Activated naive CD8-positive, alpha-beta T cell treated with anti-CD3 and anti-CD28 coated beads, Interleukin-2, amount 50 U/mL, for 16 hours (primary cell): Measurements from ENCODE around the gene FANCD2.
A peak's percentile ranks its signal among the peaks of the same experiment; 100 is the strongest.
"Not testable (repeated sequence)": the region's sequence is repeated elsewhere in the genome, so short reads cannot be mapped to it uniquely, and the experiment has no call there.

Experiments
- DNase-seq: peaks from one replicate; pipeline ENCODE4 v3.0.0-alpha.2; 2020; ENCODE audit warnings: low read depth, low spot score

FANCD2 gene

DNA sequence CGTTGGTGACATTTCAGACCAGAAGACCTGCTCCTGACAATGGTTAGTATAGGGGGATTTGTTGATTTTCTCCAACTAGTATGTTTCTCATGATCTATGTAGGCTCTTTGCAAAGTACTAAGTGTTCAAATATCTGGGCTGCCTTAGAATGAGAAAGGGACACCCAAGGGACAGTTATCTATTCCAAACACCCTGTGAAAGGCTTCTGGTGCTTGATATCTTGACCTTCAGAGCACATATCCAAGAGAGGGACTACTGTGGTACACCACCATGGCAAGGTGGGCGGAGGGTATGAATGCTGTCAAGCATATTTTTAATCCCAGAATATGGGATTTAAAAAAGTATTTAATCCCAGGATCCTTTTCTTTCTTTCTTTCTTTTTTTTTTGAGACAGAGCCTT, 80.7 kb downstream of the FANCD2 start:
- DNase-seq = no peak

DNA sequence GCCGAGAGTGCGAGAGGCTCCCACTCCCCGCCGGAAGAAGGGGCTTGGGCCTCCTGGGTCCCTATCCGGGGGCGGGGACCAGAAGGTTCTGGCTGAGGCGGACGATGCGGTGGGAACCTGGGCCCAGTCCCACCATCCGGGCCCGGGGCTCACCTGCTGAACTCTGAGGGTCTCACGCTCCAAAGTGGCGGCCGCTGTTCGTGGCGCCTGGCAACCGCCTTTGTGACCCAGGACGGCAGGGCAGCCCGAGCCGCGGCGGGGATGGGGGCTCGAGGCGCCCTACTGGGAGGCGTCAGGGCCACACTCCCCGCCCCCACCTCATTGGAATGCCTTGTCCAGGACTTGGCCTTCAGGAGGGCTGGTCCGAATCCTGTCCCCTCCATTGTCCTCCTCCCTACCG, 81.9 kb downstream of the FANCD2 start, which contains the start of gene FANCD2OS:
FANCD2OS (minus strand) TSS at position 165 of the 400 bp plus-strand sequence. CDS start 3,481 bp downstream, outside the sequence.
- DNase-seq = no peak

DNA sequence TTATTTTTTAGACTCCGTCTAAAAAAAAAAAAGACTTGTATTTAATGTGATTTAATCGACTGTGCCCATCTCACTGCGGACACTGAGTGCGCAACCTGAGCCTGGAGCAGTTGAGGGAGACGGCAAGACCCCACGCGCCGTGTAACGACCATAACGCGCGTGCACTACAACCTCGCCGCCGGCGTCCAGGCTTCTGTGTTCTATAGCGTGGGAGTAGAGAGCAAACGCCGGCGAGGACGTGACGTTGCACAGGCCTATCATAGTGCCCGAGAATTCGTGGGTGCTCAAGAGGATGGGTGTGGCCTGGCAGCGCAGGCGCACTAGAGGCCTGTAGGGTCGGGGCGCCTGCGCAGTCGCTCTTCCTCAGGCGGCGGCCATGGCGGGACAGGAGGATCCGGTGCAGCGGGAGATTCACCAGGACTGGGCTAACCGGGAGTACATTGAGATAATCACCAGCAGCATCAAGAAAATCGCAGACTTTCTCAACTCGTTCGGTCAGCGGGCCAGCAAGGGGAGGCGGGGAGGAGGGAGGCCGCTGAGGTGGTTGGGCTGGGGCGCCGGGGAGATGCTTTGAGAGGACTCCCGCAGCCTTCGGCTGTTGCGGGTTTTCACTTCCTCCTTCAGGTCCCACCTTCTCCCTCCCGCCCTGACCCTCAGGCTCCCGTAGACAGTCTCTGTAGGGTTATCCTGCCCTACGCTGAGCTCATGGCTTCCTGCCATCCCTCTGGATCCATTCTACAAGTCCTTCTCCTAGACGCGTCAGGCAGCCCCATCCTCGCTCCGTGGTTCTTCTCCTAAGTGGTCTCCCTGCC, 89.3 kb downstream of the FANCD2 start, which contains the start of gene BRK1:
BRK1 (plus strand) TSS at position 350 of the 812 bp plus-strand sequence; CDS start at position 377, 27 bp downstream.
- DNase-seq = peak; percentile 89

DNA sequence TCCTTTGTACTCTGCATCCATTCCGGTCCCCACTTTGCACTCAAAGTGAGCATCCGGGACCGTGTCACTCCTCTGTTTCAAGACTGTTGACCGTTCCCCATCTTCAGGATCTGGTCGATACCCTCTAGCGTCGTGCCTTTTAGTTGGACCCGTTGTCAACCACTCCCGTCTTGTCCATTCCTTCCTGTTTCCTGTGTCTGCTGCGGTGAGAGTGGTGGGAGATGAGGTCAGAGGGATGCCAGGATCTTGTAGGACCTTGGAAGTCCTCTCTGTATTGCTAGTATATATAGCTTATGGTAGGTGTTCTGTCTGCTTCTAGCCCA, 89.9 kb downstream of the FANCD2 start:
- DNase-seq = no peak

DNA sequence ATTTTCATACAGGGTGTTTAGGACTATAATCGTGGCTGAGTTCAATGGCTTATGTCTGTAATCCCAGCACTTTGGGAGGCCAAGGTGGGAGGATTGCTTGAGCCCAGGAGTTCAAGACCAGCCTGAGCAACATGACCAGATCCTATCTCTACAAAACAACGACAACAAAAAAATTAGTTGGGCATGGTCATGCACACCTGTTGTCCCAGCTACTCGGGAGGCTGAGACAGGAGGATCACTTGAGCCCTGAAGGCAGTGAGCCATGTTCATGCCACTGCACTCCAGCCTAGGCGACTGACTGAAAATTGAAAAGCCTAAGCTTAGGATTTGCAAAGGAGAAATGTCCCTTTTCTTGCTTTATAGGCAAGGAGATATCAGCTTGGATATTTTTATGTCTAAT, 90.7 kb downstream of the FANCD2 start:
- no peak for DNase-seq

DNA sequence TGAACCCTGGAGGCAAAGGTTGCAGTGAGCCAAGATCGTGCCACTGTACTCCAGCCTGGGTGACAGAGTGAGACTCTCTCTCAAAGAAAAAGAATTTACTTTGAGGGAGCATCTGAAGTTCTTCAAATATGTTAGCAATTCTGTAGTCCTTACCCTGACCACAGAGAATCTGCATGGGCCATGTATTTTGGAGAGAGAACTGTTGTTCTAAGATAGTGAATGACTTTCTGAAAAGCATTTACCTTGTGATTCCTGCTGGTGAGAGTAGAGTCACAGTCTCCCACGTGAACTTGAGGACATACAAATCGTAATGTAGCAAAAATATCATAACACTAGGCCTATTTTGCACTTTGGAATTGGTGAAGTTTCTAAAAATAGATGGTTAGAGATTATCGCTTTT, 93.1 kb downstream of the FANCD2 start:
- DNase-seq = no peak

DNA sequence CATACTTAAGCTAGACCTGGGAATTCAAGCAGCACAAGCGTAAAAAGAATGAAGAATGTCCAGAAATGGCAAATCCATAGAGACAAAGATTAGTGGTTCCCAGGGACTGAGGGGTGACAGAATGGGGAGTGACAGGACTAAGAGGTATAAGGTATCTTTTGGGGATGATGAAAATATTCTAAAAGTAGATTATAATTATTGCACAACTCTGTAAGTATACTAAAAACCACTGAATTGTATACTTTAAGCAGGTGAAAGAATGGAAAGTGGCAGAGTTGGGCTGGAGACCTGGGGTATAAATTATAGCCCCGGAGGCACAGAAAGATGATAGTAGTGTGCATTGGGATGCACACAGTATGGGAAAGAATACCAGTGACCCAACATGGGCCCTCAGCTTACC, 94.8 kb downstream of the FANCD2 start:
- no peak for DNase-seq

DNA sequence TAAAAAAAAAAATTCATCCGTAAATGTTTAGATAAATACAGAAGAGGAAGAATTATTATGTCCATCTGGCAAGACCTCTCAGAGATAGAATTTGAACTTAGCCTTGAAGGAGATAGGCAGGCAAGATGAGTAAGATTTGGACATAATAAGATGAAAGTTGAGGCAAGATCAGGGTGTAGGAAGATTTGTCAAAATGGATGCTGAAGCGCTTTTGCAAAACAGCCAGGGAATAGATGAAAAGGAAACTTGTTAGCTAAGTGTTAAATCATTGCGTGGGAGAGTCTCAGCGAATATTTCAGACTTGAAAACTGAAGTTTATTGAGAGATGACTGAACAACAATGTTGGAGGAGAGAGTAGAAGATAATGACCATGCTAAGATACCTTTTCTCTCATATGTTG, 96.5 kb downstream of the FANCD2 start:
- DNase-seq = no peak

DNA sequence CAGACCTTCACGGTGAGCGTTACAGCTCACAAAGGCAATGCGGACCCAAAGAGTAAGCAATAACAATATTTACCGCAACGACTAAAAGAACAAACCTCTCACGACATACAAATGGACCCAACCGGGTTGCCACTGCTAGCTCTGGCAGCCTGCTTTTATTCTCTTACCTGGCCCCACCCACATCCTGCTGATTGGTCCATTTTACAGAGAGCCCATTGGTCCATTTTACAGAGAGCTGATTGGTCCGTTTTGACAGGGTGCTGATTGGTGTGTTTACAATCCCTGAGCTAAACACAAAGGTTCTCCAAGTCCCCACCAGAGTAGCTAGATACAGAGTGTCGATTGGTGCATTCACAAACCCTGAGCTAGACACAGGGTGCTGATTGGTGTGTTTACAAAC, 109.6 kb downstream of the FANCD2 start:
- DNase-seq = not testable (repeated sequence)

DNA sequence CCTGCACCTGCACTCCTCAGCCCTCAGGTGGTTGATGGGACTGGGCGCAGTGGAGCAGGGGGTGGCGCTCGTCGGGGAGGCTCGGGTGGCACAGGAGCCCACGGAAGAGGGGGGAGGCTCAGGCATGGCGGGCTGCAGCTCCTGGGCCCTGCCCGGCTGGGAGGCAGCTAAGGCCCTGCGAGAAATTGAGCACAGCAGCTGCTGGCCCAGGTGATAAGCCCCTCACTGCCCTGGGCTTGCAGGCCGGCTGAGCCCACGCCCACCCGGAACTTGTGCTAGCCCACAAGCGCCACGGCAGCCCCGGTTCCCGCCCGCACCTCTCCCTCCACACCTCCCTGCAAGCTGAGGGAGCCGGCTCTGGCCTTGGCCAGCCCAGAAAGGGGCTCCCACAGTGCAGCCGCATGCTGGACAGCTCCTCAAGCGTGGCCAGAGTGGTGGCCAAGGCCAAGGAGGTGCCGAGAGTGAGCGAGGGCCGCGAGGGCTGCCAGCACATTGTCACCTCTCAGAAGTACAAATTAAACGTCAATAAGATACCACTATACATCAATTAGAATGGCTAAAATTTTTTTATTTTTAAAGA, 110.3 kb downstream of the FANCD2 start:
- DNase-seq = no peak

DNA sequence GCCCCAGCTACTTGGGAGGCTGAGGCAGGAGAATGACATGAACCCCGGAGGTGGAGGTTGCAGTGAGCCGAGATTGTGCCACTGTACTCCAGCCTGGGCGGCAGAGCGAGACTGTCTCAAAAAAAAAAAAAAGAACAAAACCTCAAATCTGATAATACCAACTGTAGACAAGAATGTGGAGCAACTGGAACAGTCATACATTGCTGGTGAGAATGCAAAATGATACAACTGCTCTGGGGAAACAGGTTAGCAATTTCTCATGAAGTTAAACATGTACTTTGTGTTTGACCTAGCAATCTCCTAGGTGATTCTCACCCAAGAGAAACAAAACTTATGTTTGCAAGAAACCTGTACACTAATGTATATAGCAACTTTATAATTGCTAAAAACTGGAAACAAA, 110.9 kb downstream of the FANCD2 start:
- DNase-seq = no peak

DNA sequence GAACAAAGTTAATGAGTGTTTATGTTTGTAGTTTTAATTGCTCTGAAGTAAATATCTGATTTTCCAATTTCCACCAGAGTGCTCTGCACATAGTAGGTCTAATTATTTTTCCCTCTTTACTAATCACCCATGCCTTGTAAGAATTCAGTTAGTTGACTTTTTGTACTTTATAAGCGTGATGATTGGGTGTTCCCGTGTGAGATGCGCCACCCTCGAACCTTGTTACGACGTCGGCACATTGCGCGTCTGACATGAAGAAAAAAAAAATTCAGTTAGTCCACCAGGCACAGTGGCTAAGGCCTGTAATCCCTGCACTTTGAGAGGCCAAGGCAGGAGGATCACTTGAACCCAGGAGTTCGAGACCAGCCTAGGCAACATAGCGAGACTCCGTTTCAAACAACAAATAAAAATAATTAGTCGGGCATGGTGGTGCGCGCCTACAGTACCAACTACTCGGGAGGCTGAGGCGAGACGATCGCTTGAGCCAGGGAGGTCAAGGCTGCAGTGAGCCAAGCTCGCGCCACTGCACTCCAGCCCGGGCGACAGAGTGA, 114.8 kb downstream of the FANCD2 start:
- DNase-seq = no peak

DNA sequence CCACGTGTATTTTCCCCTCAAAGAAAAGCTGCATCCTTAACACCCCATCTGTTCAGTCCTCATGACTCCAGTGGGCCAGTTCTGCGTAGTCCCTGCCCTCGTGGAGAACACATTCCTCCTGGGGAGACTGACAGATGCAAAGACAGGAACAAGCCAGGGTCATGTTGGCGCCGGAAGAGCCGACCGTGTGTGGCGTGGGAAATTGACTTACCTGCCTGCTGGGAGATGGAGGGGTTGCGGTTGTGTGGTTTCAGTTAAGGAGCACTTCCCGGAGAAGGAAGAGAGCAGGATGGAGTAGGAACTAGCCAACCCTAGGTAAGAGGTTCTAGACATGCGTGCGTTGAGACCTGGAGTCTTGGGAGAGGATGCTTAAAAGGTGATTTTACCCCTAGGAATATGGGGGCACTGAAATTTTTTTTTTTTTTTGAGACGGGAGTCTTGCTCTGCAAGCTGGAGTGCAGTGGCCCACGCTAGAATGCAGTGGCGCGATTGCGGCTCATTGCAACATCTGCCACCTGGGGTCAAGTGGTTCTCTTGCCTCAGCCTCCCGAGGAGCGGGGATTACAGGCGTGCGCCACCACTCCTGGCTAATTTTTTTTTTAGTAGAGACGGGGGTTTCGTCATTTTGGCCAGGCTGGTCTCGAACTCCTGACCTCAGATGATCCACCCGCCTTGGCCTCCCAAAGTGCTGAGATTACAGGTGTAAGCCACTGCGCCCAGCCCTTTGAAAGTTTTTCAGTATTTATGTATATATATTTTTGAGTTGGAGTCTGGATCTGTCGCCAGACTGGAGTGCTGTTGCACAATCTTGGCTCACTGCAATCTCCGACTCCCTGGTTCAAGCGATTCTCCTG, 116.7 kb downstream of the FANCD2 start:
- no peak for DNase-seq

DNA sequence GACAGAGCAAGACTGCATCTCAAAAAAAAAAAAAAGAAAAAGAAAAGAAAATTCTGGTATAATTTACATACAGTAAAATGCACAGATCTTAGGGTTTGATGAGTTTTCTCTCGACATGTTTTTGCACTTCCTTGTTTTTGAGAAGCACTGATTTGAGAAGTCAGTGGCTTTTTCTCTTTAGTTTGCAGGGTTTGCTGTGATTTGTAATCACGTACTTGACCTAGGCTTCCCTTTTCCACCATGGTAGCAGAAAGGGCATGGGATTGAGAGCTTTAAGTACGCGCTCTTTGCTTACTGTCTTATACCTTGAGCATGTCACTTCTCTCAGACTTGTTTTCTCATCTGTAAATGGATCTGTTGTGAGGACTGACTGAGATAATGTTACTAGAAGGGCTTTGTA, 119.4 kb downstream of the FANCD2 start:
- no peak for DNase-seq

DNA sequence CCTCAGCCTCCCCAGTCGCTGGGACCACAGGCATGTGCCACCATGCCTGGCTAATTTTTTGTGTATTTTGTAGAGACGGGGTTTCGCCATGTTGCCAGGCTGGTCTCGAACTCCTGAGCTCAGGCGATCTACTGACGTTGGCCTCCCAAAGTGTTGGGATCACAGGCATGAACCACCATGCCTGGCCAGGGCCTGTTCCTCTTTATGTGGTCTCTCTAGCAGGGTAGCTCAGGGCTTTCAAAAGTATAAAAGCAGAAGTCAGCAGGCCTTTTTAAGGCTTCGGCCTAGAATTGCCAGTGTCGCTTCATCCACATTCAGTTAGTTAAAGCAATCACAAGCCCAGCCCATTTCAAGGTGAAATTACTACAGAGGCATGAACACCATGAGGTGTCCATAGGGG, 123.0 kb downstream of the FANCD2 start:
- DNase-seq = no peak

DNA sequence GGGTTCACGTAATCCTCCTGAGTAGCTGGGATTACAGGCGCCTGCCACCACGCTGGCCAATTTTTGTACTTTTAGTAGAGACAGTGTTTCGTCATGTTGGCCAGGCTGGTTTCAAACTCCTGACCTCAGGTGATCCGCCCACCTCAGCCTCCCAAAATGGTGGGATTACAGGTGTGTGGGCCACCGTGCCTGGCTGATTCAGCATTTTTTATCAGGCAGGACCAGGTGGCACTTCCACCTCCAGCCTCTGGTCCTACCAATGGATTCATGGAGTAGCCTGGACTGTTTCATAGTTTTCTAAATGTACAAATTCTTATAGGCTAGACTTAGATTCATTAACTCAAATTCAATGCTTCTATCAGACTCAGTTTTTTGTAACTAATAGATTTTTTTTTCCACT, 124.8 kb downstream of the FANCD2 start:
- DNase-seq = no peak
